Measurements from ENCODE around the gene ADAMTS1.
"Not testable (repeated sequence)": the region's sequence is repeated elsewhere in the genome, so short reads cannot be mapped to it uniquely, and the experiment has no call there.

ADAMTS1 gene

GRCh38 chr21:26845066-26845758, at the start of gene ADAMTS1:
TSS of gene ADAMTS1 (minus strand) at chr21:26845409. CDS start at chr21:26844954, 455 bp downstream.
- peak in 2 of 3 experiments; percentile 79 for DNase-seq

- no peak for DNase-seq
Observed at GRCh38 chr21:26892151-26892550, 46.9 kb upstream of the ADAMTS1 start.

DNA sequence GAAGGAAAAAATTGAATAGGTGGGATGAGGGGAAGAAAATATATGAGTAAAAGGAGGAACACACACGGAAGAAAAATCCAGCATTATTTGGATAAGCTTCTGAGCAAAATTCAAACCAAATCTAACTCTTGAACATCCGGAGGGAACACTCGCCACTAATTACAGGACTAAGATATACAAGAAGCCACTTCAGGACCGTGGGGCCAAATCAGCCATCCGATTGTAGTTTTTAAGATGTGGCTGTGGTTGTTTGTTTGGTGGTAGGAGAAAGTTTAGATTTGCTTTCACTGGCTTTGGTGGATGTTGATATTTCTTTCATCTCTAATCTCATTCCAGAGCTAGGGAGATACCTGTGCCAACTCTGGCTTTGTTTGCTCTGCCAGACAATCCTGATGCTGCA, 43.7 kb upstream of the ADAMTS1 start:
- DNase-seq, result no peak

DNA sequence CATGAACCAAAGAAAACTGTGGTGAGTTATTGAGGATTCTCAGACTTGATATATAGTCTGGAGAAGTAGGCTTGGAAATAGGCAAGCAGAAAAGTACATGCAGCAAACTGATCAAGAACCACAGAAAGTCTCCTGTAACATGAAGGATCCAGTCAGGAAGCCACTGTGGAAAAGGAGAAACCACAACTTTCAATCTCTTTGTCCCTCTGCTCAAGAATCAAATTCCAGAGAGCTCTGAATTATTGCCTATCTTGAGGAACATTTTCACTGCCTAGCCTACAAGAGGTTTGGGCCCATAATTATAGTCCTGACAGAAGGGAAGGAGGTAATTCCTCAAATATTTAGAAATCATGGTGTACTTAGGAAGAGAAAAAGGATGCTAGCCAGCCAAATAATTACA, 43.0 kb upstream of the ADAMTS1 start:
- DNase-seq, result no peak

GRCh38 chr21:26887251-26887650, 42.0 kb upstream of the ADAMTS1 start:
- no peak for DNase-seq

GRCh38 chr21:26884436-26884835, 39.2 kb upstream of the ADAMTS1 start:
- no peak for DNase-seq

DNA sequence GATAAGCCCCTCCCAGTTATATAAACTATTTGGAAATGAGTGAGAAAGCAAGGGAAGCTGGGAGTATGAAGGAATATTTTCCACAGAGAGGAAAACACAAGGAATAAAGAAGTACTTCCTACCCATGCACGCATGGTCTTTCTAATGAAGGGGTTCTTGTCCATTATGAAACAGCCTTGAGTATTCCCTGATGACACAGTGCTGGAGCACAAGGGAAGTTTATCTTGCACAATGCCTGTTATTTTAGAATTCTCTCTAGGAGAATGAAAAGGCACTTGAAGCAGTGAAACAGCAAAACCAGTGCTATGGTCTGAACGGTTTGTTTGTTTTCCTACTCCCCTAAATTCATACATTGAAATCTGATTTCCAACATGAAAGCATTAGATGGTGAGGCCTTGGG, 38.6 kb upstream of the ADAMTS1 start:
- DNase-seq, result no peak

- peak in 1 of 3 experiments; percentile 56 for DNase-seq
Observed at GRCh38 chr21:26881504-26882228, 36.5 kb upstream of the ADAMTS1 start.

DNA sequence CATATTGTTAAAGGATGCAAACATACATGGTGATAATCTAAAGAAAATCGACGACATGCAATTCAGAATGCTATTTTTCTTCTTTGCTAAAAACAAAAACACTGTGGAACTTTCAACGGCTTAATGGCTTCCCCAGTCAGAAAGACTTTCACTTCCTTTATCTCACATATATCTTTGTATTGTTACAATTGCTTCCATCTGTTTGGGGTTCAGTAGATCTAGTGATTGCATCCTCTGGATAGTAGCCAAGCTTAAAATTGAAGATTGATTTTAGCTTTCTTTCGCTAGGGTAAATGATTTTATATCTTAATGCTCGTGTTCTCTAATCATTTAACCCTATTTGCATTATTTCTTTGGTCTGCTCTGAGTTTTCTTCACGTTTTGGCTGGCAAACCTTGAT, 31.8 kb upstream of the ADAMTS1 start:
- no peak for DNase-seq

- DNase-seq, result no peak
Observed at GRCh38 chr21:26874347-26874746, 29.1 kb upstream of the ADAMTS1 start.

GRCh38 chr21:26865857-26866256, 20.6 kb upstream of the ADAMTS1 start:
- no peak for DNase-seq

GRCh38 chr21:26856871-26857350, 11.7 kb upstream of the ADAMTS1 start:
- DNase-seq, result not testable (repeated sequence)

DNA sequence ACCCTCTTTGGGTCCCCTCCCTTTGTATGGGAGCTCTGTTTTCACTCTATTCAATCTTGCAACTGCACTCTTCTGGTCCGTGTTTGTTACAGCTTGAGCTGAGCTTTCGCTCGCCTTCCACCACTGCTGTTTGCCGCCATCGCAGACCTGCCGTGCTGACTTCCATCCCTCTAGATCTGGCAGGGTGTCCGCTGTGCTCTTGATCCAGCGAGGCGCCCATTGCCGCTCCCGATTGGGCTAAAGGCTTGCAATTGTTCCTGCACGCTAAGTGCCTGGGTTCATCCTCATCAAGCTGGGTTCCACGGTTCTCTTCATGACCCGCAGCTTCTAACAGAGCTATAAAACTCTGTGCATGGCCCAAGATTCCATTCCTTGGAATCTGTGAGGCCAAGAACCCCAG, 9.5 kb upstream of the ADAMTS1 start:
- DNase-seq, result not testable (repeated sequence)

- no peak for DNase-seq
Observed at GRCh38 chr21:26852423-26852822, 7.2 kb upstream of the ADAMTS1 start.

DNA sequence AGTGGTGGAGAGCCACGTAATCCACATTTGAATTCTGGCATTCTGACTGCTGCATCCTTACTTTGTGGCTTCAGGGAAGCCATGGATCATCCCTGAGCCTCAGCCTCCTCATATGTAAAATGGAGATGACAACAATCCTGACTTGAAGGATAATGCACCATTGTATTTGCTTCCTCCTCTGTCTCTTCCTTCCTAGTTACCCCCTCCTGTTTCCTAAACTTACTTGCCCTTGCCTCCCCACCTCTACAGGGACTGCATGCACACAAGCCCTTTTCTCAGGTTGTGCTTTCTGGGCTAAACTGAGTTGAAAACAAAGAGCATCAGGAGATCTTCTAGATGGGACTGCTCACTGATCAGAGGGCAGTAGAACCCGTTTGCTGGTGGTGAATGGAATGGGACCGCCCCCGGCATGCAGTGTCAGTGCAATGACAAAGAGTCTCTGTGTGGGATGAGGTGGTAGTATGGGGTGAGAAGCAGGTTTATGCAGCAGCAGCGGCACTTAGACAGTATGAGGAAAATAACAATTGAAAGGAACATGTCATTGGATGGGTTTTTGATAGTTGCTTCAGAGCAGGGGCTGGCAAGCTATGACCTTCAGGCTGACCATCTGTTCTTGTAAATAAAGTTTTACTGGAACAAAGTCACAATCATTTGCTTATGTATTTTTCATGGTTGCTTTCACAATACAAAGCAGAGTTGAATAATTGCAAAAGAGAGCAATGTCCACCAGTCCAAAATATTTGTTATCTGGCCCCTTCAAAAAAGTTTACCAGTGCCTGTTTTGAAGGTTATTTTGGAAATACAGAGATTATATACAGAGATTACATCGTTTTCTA, 6.1 kb upstream of the ADAMTS1 start:
- no peak for DNase-seq

GRCh38 chr21:26850116-26850643, 5.0 kb upstream of the ADAMTS1 start:
- peak; percentile 26 to 82 (median 42) for DNase-seq

GRCh38 chr21:26849428-26850115, 4.4 kb upstream of the ADAMTS1 start:
- DNase-seq, result peak; percentile 14 to 84 (median 17)

GRCh38 chr21:26847921-26848320, 2.7 kb upstream of the ADAMTS1 start:
- no peak for DNase-seq

GRCh38 chr21:26847002-26847401, 1.8 kb upstream of the ADAMTS1 start:
- DNase-seq, result peak in 1 of 3 experiments; percentile 30

DNA sequence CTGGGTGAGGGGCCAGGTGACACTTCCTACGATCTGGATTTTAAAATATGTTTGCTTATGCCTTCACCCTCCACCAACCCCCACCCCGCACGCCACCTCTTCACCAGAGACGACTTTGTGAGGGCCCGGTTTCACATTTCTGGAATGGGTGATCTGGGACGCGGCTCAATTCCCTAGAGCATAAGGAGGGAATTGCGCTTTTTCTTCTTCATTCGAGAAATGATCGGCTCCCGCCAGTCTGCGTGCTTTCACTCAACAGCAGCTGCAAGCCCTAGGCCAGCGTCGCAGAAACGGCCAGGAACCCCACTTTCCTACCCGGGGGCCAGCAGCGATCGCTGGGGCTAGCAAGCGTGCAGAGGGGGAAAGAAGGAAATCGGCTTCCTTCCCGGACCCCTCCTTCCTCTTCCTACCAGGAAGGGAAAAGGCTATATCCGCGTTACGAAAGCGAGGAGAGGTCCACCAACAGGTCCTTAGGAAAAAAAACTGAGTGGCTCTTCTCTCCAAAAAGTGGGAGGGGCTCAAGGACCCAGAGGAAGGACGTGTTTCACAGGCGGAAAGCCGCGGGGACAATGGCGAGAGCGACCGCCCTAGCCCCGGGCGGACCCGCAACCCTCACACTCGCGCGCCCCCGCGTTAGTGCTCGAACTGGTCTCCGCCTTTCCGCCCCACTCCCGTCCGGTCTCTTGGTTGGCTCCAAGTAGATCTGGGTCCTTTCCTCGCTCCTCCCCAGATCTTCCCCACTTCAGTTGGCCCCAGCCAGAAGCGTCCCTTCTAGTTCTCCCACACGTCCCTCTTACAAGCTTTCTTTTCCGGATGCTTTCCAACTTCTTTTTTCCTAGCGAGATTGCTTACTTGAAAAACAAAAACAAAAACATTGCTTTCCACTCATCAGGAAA, 1.1 kb upstream of the ADAMTS1 start:
- peak in 2 of 3 experiments; percentile 70 to 74 for DNase-seq

GRCh38 chr21:26845759-26846035, 488 bp upstream of the ADAMTS1 start:
- no peak for DNase-seq
